ENCODE data around the gene PRSS37. TPM values are rescaled to one million over a fixed set of nuclear protein-coding genes. Genes with fewer than 3 reads are reported as not detected.
"Not testable (repeated sequence)": the region's sequence is repeated elsewhere in the genome, so short reads cannot be mapped to it uniquely, and the experiment has no call there.

The PRSS37 gene
- total and polyA plus RNA-seq, 2 donors: 0.47 to 2.6 TPM

- not testable (repeated sequence) for H3K4me3 ChIP-seq (ENCODE audit: low read length in 2 of 2)
Observed at GRCh38 chr7:141822432-141822831, 18.9 kb downstream of the PRSS37 start.

GRCh38 chr7:141820067-141820466 is 21.2 kb downstream of the PRSS37 start:
- 95% methylated on average over 1 of the region's 1 CpG for WGBS
- Histone ChIP-seq H3K9me3 (ENCODE audit: control insufficient read depth in 2 of 2, insufficient read depth in 1 of 2, low read length in 1 of 2) (no peaks in the 10 kb centered on the region), H3K4me1 (ENCODE audit: control insufficient read depth in 2 of 2, insufficient read depth in 2 of 2, low read length in 2 of 2) (no peaks in the 10 kb centered on the region), H3K27ac (ENCODE audit: low read depth in 1 of 2, low read length in 1 of 2) (no peak overlapping the region), H3K27me3 (ENCODE audit: control insufficient read depth in 2 of 2, insufficient read depth in 1 of 2, low read length in 1 of 2) (no peaks in the 10 kb centered on the region), H3K36me3 (ENCODE audit: control insufficient read depth in 2 of 2, insufficient read depth in 2 of 2, low read length in 1 of 2) (no peaks in the 10 kb centered on the region), H3K4me3 (ENCODE audit: low read length in 2 of 2) (no peak overlapping the region)
- no peak for DNase-seq (ENCODE audit: low read depth in 6 of 9, low spot score in 9 of 9)

More at GRCh38 chr7:141822432-141822831, 18.9 kb downstream of the PRSS37 start:
- not testable (repeated sequence) for H3K36me3 ChIP-seq (ENCODE audit: control insufficient read depth in 2 of 2, insufficient read depth in 2 of 2, low read length in 1 of 2); H3K27ac ChIP-seq (ENCODE audit: low read depth in 1 of 2, low read length in 1 of 2); H3K4me1 ChIP-seq (ENCODE audit: control insufficient read depth in 2 of 2, insufficient read depth in 2 of 2, low read length in 2 of 2); DNase-seq (ENCODE audit: low read depth in 6 of 9, low spot score in 9 of 9); H3K9me3 ChIP-seq (ENCODE audit: control insufficient read depth in 2 of 2, insufficient read depth in 1 of 2, low read length in 1 of 2); H3K27me3 ChIP-seq (ENCODE audit: control insufficient read depth in 2 of 2, insufficient read depth in 1 of 2, low read length in 1 of 2)

GRCh38 chr7:141792526-141792925 is 48.8 kb downstream of the PRSS37 start:
- Histone ChIP-seq H3K4me3 (ENCODE audit: low read length in 2 of 2) (no peak overlapping the region), H3K27ac (ENCODE audit: low read depth in 1 of 2, low read length in 1 of 2) (no peak overlapping the region), H3K27me3 (ENCODE audit: control insufficient read depth in 2 of 2, insufficient read depth in 1 of 2, low read length in 1 of 2) (no peaks in the 10 kb centered on the region), H3K9me3 (ENCODE audit: control insufficient read depth in 2 of 2, insufficient read depth in 1 of 2, low read length in 1 of 2) (no peaks in the 10 kb centered on the region), H3K4me1 (ENCODE audit: control insufficient read depth in 2 of 2, insufficient read depth in 2 of 2, low read length in 2 of 2) (no peaks in the 10 kb centered on the region), H3K36me3 (ENCODE audit: control insufficient read depth in 2 of 2, insufficient read depth in 2 of 2, low read length in 1 of 2) (peaks cover 14 to 16% of the 10 kb centered on the region in 2 donors)
- WGBS: 98% methylated on average over 2 of the region's 2 CpGs
- DNase-seq (ENCODE audit: low read depth in 6 of 9, low spot score in 9 of 9): no peak

- Histone ChIP-seq H3K27ac (ENCODE audit: low read depth in 1 of 2, low read length in 1 of 2) (no peak within 1 kb of the TSS), H3K9me3 (ENCODE audit: control insufficient read depth in 2 of 2, insufficient read depth in 1 of 2, low read length in 1 of 2) (no peaks in the 10 kb centered on the region), H3K27me3 (ENCODE audit: control insufficient read depth in 2 of 2, insufficient read depth in 1 of 2, low read length in 1 of 2) (no peaks in the 10 kb centered on the region), H3K4me3 (ENCODE audit: low read length in 2 of 2) (no peak within 1 kb of the TSS), H3K36me3 (ENCODE audit: control insufficient read depth in 2 of 2, insufficient read depth in 2 of 2, low read length in 1 of 2) (peaks cover 14 to 19% of the 10 kb centered on the region in 2 donors), H3K4me1 (ENCODE audit: control insufficient read depth in 2 of 2, insufficient read depth in 2 of 2, low read length in 2 of 2) (no peaks in the 10 kb centered on the region)
- DNase-seq (ENCODE audit: low read depth in 6 of 9, low spot score in 9 of 9): no peak
- WGBS: 96% methylated on average over 5 of the region's 5 CpGs
Observed at GRCh38 chr7:141789917-141790316, 51.4 kb downstream of the PRSS37 start, which contains the start of gene TAS2R5. Gene TAS2R5 (plus strand): TSS chr7:141790217. CDS start chr7:141790362, 145 bp downstream.

- no peak for DNase-seq (ENCODE audit: low read depth in 6 of 9, low spot score in 9 of 9)
Observed at GRCh38 chr7:141788296-141788695, 53.0 kb downstream of the PRSS37 start.

More at GRCh38 chr7:141788296-141788695, 53.0 kb downstream of the PRSS37 start:
- Histone ChIP-seq H3K4me1 (ENCODE audit: control insufficient read depth in 2 of 2, insufficient read depth in 2 of 2, low read length in 2 of 2) (no peaks in the 10 kb centered on the region), H3K27ac (ENCODE audit: low read depth in 1 of 2, low read length in 1 of 2) (no peak overlapping the region), H3K9me3 (ENCODE audit: control insufficient read depth in 2 of 2, insufficient read depth in 1 of 2, low read length in 1 of 2) (no peaks in the 10 kb centered on the region), H3K36me3 (ENCODE audit: control insufficient read depth in 2 of 2, insufficient read depth in 2 of 2, low read length in 1 of 2) (peaks cover 14 to 19% of the 10 kb centered on the region in 2 donors), H3K4me3 (ENCODE audit: low read length in 2 of 2) (no peak overlapping the region), H3K27me3 (ENCODE audit: control insufficient read depth in 2 of 2, insufficient read depth in 1 of 2, low read length in 1 of 2) (no peaks in the 10 kb centered on the region)
- 98% methylated on average over 2 of the region's 2 CpGs for WGBS

Other genes starting within 250 kb of the PRSS37 start
- 16.1 TPM for gene DENND11, start 139.3 kb downstream of the PRSS37 start, total RNA-seq
- 9.2 TPM for gene DENND11, start 139.3 kb downstream of the PRSS37 start, polyA plus RNA-seq
- gene WEE2, start 133.1 kb downstream of the PRSS37 start, total RNA-seq: 0.05 TPM
- 0.05 TPM for gene WEE2, start 133.1 kb downstream of the PRSS37 start, polyA plus RNA-seq
- gene SSBP1, start 103.1 kb downstream of the PRSS37 start, total RNA-seq: 233 TPM
- 191 TPM for gene SSBP1, start 103.1 kb downstream of the PRSS37 start, polyA plus RNA-seq
- gene TAS2R3, start 77.4 kb downstream of the PRSS37 start, total RNA-seq: 0.52 TPM
- not detected for gene TAS2R3, start 77.4 kb downstream of the PRSS37 start, polyA plus RNA-seq
- gene TAS2R4, start 64.8 kb downstream of the PRSS37 start, total RNA-seq: 0.38 TPM
- 0.41 TPM for gene TAS2R4, start 64.8 kb downstream of the PRSS37 start, polyA plus RNA-seq
- 0.57 TPM for gene TAS2R5, start 51.3 kb downstream of the PRSS37 start, total RNA-seq
- 1.6 TPM for gene TAS2R5, start 51.3 kb downstream of the PRSS37 start, polyA plus RNA-seq
- gene OR9A4, start 74.9 kb upstream of the PRSS37 start, total RNA-seq: not detected
- gene OR9A4, start 74.9 kb upstream of the PRSS37 start, polyA plus RNA-seq: not detected
- 0.57 TPM for gene CLEC5A, start 105.5 kb upstream of the PRSS37 start, total RNA-seq
- 0.46 TPM for gene CLEC5A, start 105.5 kb upstream of the PRSS37 start, polyA plus RNA-seq
- not detected for gene TAS2R38, start 132.3 kb upstream of the PRSS37 start, total RNA-seq
- gene TAS2R38, start 132.3 kb upstream of the PRSS37 start, polyA plus RNA-seq: 0.05 TPM
- gene MGAM, start 154.4 kb upstream of the PRSS37 start, total RNA-seq: 0.33 TPM
- gene MGAM, start 154.4 kb upstream of the PRSS37 start, polyA plus RNA-seq: 0.34 TPM

All from thymus (tissue), 11 donors.